Testis (tissue), 2 donors: Measurements from ENCODE around the gene PXDC1.

Experiments used
- CTCF ChIP-seq, 3 experiments: fragments of 450-650 bp in 2 of 3; fragments of 200-600 bp in 1 of 3; sonication (generic) in 1 of 3; IDR thresholded peaks; one replicate each; pipeline ENCODE4 v1.5.1; 2016 to 2019; ENCODE audit warnings: antibody characterized with exemption in 3 of 3, mild to moderate bottlenecking in 2 of 3, moderate library complexity in 1 of 3
- POLR2A ChIP-seq: fragments of 450-650 bp; IDR thresholded peaks from one replicate; pipeline ENCODE4 v1.6.1; 2017; ENCODE audit warnings: antibody characterized with exemption, mild to moderate bottlenecking, moderate library complexity

- TF ChIP-seq CTCF (IDR thresholded peaks at IDR 0.05) (no peak), POLR2A (no peak)
These were observed 36.7 kb downstream of the PXDC1 start for GRCh38 chr6:3714768-3715167.
